Ureter (tissue), 1 donor: Measurements from ENCODE around the gene NHERF1. TPM values are rescaled to one million over a fixed set of nuclear protein-coding genes. Genes with fewer than 3 reads are reported as not detected.

Source experiments
- DNase-seq: peaks from one replicate; pipeline ENCODE4 v3.0.0-alpha.2; 2020; ENCODE audit warnings: low spot score
- total RNA-seq: library from RNA; stranded (reverse); gene quantifications from one replicate; pipeline ENCODE4 v1.2.4, GENCODE V29; 2023
- donor health status: DM: yes; HTN: yes; CAD: no.

NHERF1 gene
- total RNA-seq, 1 donor from 2014 or later: 20.6 TPM

- no peak for DNase-seq
Observed at GRCh38 chr17:74784125-74784810, 35.8 kb downstream of the NHERF1 start.

GRCh38 chr17:74785096-74785980 lies 36.9 kb downstream of the NHERF1 start:
- no peak for DNase-seq

GRCh38 chr17:74785981-74786360 lies 37.5 kb downstream of the NHERF1 start:
- DNase-seq: no peak

- DNase-seq: no peak
Observed at GRCh38 chr17:74786431-74787055, 38.1 kb downstream of the NHERF1 start.

GRCh38 chr17:74790161-74791058 lies 42.0 kb downstream of the NHERF1 start:
- no peak for DNase-seq

GRCh38 chr17:74792586-74793105 lies 44.2 kb downstream of the NHERF1 start:
- no peak for DNase-seq

GRCh38 chr17:74795327-74796020 lies 47.0 kb downstream of the NHERF1 start:
- DNase-seq: no peak

- no peak for DNase-seq
Observed at GRCh38 chr17:74796211-74796610, 47.8 kb downstream of the NHERF1 start.

GRCh38 chr17:74796866-74797265 lies 48.4 kb downstream of the NHERF1 start:
- DNase-seq: no peak

- no peak for DNase-seq
Observed at GRCh38 chr17:74797824-74798223, 49.4 kb downstream of the NHERF1 start.

GRCh38 chr17:74798239-74798707 lies 49.8 kb downstream of the NHERF1 start:
- no peak for DNase-seq

GRCh38 chr17:74799097-74799496 lies 50.7 kb downstream of the NHERF1 start:
- no peak for DNase-seq

GRCh38 chr17:74800531-74800930 lies 52.1 kb downstream of the NHERF1 start:
- no peak for DNase-seq

- no peak for DNase-seq
Observed at GRCh38 chr17:74801896-74802295, 53.5 kb downstream of the NHERF1 start.

GRCh38 chr17:74803388-74803930 lies 55.0 kb downstream of the NHERF1 start:
- no peak for DNase-seq

GRCh38 chr17:74803971-74804370 lies 55.5 kb downstream of the NHERF1 start:
- DNase-seq: no peak

GRCh38 chr17:74804683-74805082 lies 56.3 kb downstream of the NHERF1 start:
- no peak for DNase-seq

GRCh38 chr17:74805591-74805991 lies 57.2 kb downstream of the NHERF1 start:
- no peak for DNase-seq

- DNase-seq: no peak
Observed at GRCh38 chr17:74806334-74806733, 57.9 kb downstream of the NHERF1 start.

GRCh38 chr17:74807441-74807840 lies 59.0 kb downstream of the NHERF1 start:
- no peak for DNase-seq
